OCI-LY1 (cell line): ENCODE results near the gene MED15.

Experiments
- H2AFZ ChIP-seq: fragments of 200-600 bp; sonication (generic), shearing (Covaris generic); 2 replicates; pipeline ENCODE4 v1.6.0; 2014; ENCODE audit warnings: antibody characterized with exemption, mild to moderate bottlenecking, low read length
- H3F3A ChIP-seq: fragments of 200-600 bp; sonication (generic), shearing (Covaris generic); 2 replicates; pipeline ENCODE4 v1.6.0; 2014; ENCODE audit warnings: mild to moderate bottlenecking, antibody characterized with exemption, low read length, moderate library complexity; ENCODE audit not compliant: insufficient read depth
- H3K27ac ChIP-seq: fragments of 200-600 bp; sonication (generic); 2 replicates; pipeline ENCODE4 v1.5.1; 2014; ENCODE audit warnings: low read length, mixed run types, mild to moderate bottlenecking, low read depth; ENCODE audit not compliant: poor library complexity, severe bottlenecking
- H3K27me3 ChIP-seq: fragments of 200-600 bp; sonication (generic); 2 replicates; pipeline ENCODE4 v1.6.0; 2014; ENCODE audit warnings: antibody characterized with exemption, mild to moderate bottlenecking, low read length, moderate library complexity; ENCODE audit not compliant: insufficient read depth
- H3K36me3 ChIP-seq: fragments of 200-600 bp; sonication (generic); 2 replicates; pipeline ENCODE4 v1.6.1; 2014; ENCODE audit warnings: mild to moderate bottlenecking, antibody characterized with exemption, low read length, moderate library complexity, mixed read lengths; ENCODE audit not compliant: insufficient read depth
- H3K4me1 ChIP-seq: fragments of 200-600 bp; sonication (generic); 2 replicates; pipeline ENCODE4 v1.5.1; 2014; ENCODE audit warnings: mild to moderate bottlenecking, low read length, moderate library complexity; ENCODE audit not compliant: insufficient read depth, severe bottlenecking
- H3K4me2 ChIP-seq: fragments of 200-600 bp; sonication (generic), shearing (Covaris generic); 2 replicates; pipeline ENCODE4 v1.6.1; 2014; ENCODE audit warnings: low read length
- H3K4me3 ChIP-seq: fragments of 200-600 bp; sonication (generic); 2 replicates; pipeline ENCODE4 v1.5.1; 2014; ENCODE audit warnings: low read length, low read depth, mild to moderate bottlenecking, mixed read lengths; ENCODE audit not compliant: poor library complexity, severe bottlenecking
- H3K79me2 ChIP-seq: fragments of 200-600 bp; shearing (Covaris generic); 2 replicates; pipeline ENCODE4 v1.6.1; 2016; ENCODE audit warnings: mixed run types, low read length, mixed read lengths; ENCODE audit not compliant: insufficient read depth
- H3K9ac ChIP-seq: fragments of 200-600 bp; sonication (generic), shearing (Covaris generic); 2 replicates; pipeline ENCODE4 v1.6.1; 2014; ENCODE audit warnings: mild to moderate bottlenecking, low read length, mixed read lengths
- H3K9me2 ChIP-seq: fragments of 200-600 bp; sonication (generic), shearing (Covaris generic); 2 replicates; pipeline ENCODE4 v1.6.1; 2014; ENCODE audit warnings: low read depth, mild to moderate bottlenecking, low read length, mixed read lengths
- H3K9me3 ChIP-seq: fragments of 200-600 bp; shearing (Covaris generic); 2 replicates; pipeline ENCODE4 v1.6.1; 2014; ENCODE audit warnings: low read length, mixed read lengths
- H4K20me1 ChIP-seq: fragments of 200-600 bp; sonication (generic), shearing (Covaris generic); 2 replicates; pipeline ENCODE4 v1.6.0; 2016; ENCODE audit warnings: mild to moderate bottlenecking, low read length; ENCODE audit not compliant: insufficient read depth
- EZH2 ChIP-seq: fragments of 200-600 bp; sonication (generic), shearing (Covaris generic); IDR thresholded peaks from 2 replicates; pipeline ENCODE4 v1.8.0; 2017; ENCODE audit warnings: borderline replicate concordance, mixed run types, mild to moderate bottlenecking, antibody characterized with exemption, low read length, moderate library complexity, mixed read lengths
- TF ChIP-seq, protein P1 (sequence below): fragments of 200-600 bp; sonication (generic), shearing (Covaris generic); IDR thresholded peaks from 2 replicates; pipeline ENCODE4 v1.5.1; 2017; ENCODE audit warnings: mild to moderate bottlenecking, antibody characterized with exemption, low read length, moderate library complexity, mixed read lengths

The MED15 gene

DNA sequence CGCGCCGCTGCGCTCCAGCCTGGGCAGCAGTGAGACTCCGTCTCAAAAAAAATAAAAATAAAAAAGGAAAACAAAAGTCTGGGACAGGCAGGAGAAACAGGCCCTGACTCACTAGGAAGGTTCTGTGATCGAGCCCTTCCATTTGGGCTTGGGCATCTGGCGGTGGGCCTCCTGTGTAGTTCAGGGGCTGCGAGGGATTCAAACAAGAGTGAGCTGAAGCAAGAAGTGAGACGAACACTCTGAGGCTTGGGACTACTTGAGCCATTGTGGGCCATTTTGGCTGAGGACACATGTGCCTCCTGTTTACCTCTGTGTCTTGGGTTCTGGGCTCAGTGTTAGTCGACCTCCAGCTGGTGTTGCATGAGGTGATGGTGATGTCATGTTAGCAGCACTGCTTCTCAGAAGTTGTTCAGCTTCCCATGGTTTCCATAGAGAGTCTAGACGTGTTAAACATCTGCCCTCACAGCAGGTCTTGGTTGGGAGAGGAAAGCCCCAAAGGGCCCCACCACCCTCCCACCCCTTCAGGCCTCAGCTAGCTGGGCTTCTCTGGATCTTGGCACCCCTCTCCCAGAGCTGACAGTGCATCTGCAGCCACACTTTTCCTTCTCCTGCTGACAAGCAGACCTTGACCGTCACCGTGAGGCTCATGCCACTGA, 57.8 kb downstream of the MED15 start:
- H4K20me1 ChIP-seq = no peaks in the 10 kb centered on the region
- H3K4me1 ChIP-seq = peaks cover 3% of the 10 kb centered on the region
- no peaks in the 10 kb centered on the region for H3K27me3 ChIP-seq
- H3F3A ChIP-seq = no peaks in the 10 kb centered on the region
- no peak overlapping the region for H3K27ac ChIP-seq
- H3K4me3 ChIP-seq = no peak overlapping the region
- no peaks in the 10 kb centered on the region for H3K9me2 ChIP-seq
- no peak overlapping the region for H3K4me2 ChIP-seq
- TF ChIP-seq, protein P1, sequence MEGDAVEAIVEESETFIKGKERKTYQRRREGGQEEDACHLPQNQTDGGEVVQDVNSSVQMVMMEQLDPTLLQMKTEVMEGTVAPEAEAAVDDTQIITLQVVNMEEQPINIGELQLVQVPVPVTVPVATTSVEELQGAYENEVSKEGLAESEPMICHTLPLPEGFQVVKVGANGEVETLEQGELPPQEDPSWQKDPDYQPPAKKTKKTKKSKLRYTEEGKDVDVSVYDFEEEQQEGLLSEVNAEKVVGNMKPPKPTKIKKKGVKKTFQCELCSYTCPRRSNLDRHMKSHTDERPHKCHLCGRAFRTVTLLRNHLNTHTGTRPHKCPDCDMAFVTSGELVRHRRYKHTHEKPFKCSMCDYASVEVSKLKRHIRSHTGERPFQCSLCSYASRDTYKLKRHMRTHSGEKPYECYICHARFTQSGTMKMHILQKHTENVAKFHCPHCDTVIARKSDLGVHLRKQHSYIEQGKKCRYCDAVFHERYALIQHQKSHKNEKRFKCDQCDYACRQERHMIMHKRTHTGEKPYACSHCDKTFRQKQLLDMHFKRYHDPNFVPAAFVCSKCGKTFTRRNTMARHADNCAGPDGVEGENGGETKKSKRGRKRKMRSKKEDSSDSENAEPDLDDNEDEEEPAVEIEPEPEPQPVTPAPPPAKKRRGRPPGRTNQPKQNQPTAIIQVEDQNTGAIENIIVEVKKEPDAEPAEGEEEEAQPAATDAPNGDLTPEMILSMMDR = no peak
- TF ChIP-seq EZH2 = no peak
- no peaks in the 10 kb centered on the region for H3K9me3 ChIP-seq
- H3K79me2 ChIP-seq = no peaks in the 10 kb centered on the region
- no peak overlapping the region for H2AFZ ChIP-seq
- peaks cover 62% of the 10 kb centered on the region for H3K36me3 ChIP-seq
- no peak overlapping the region for H3K9ac ChIP-seq

GRCh38 chr22:20565761-20566160, 58.4 kb downstream of the MED15 start:
- H3K36me3 ChIP-seq = peaks cover 62% of the 10 kb centered on the region
- peaks cover 3% of the 10 kb centered on the region for H3K4me1 ChIP-seq
- no peaks in the 10 kb centered on the region for H3K27me3 ChIP-seq
- no peak for TF ChIP-seq EZH2
- TF ChIP-seq, protein P1 = no peak
- no peaks in the 10 kb centered on the region for H3K79me2 ChIP-seq
- H3K9me3 ChIP-seq = no peaks in the 10 kb centered on the region
- H3K4me2 ChIP-seq = no peak overlapping the region
- H3K4me3 ChIP-seq = no peak overlapping the region
- H4K20me1 ChIP-seq = no peaks in the 10 kb centered on the region
- no peak overlapping the region for H3K27ac ChIP-seq
- H3F3A ChIP-seq = no peaks in the 10 kb centered on the region
- no peaks in the 10 kb centered on the region for H3K9me2 ChIP-seq
- no peak overlapping the region for H2AFZ ChIP-seq
- H3K9ac ChIP-seq = no peak overlapping the region

GRCh38 chr22:20566420-20567260, 59.2 kb downstream of the MED15 start:
- no peaks in the 10 kb centered on the region for H3K79me2 ChIP-seq
- H3K9me2 ChIP-seq = no peaks in the 10 kb centered on the region
- TF ChIP-seq, protein P1 = no peak
- no peak for TF ChIP-seq EZH2
- H3K27me3 ChIP-seq = no peaks in the 10 kb centered on the region
- no peak overlapping the region for H3K4me3 ChIP-seq
- H3K9ac ChIP-seq = no peak overlapping the region
- H3K27ac ChIP-seq = no peak overlapping the region
- H3K4me1 ChIP-seq = peaks cover 3% of the 10 kb centered on the region
- H2AFZ ChIP-seq = no peak overlapping the region
- no peaks in the 10 kb centered on the region for H4K20me1 ChIP-seq
- H3K4me2 ChIP-seq = no peak overlapping the region
- peaks cover 69% of the 10 kb centered on the region for H3K36me3 ChIP-seq
- no peaks in the 10 kb centered on the region for H3K9me3 ChIP-seq
- no peaks in the 10 kb centered on the region for H3F3A ChIP-seq
